ENCODE data around the gene BRD2. TPM values are rescaled to one million over a fixed set of nuclear protein-coding genes. Genes with fewer than 3 reads are reported as not detected.

Gene BRD2
- total and polyA plus RNA-seq, 11 donors: 56.8 to 107 (median 73.1) TPM

GRCh38 chr6:33017694-33018353 is 49.4 kb downstream of the BRD2 start:
- peak overlapping the region; percentile 37 to 97 (median 88) for H3K27ac ChIP-seq
- H3K9me3 ChIP-seq: no peaks in the 10 kb centered on the region
- H3K27me3 ChIP-seq: peaks cover 0 to 15% (median 0%) of the 10 kb centered on the region in 9 donors
- TF ChIP-seq CTCF (IDR thresholded peaks at IDR 0.05) (no peak), POLR2A (IDR thresholded peaks at IDR 0.05) (no peak)
- intact Hi-C loops (cut with DNase I): loop anchor here in 6 of 10 donors (1.0 to 10.0 kb wide), 7 partner anchors 54 to 229 kb away; partner anchors contain the start of gene HLA-DPA1 (in 1 of the 6)
- 46 to 56% (median 50%) methylated on average over 3 of the region's 3 CpGs for WGBS, 4 donors
- peak overlapping the region in 1 of 12 donors; percentile 35 for H3K4me3 ChIP-seq
- H3K4me1 ChIP-seq: peaks cover 0 to 71% (median 31%) of the 10 kb centered on the region in 12 donors
- DNase-seq (no peak), ATAC-seq (no peak)
- no peaks in the 10 kb centered on the region for H3K36me3 ChIP-seq

- no peak for DNase-seq
- intact Hi-C loops (cut with DNase I): loop anchor here in 5 of 10 donors (5.0 to 10.0 kb wide), 6 partner anchors 54 to 229 kb away; partner anchors contain the start of gene HLA-DPA1 (in 1 of the 5)
- no peak for TF ChIP-seq POLR2A (IDR thresholded peaks at IDR 0.05)
- no peak for ATAC-seq
- H3K4me1 ChIP-seq: peaks cover 0 to 71% (median 31%) of the 10 kb centered on the region in 12 donors
- peaks cover 0 to 11% (median 0%) of the 10 kb centered on the region in 9 donors for H3K27me3 ChIP-seq
- no peaks in the 10 kb centered on the region for H3K36me3 ChIP-seq
- H3K27ac ChIP-seq: peak overlapping the region; percentile 37 to 97 (median 88)
- no peaks in the 10 kb centered on the region for H3K9me3 ChIP-seq
- peak overlapping the region in 8 of 12 donors; percentile 25 to 40 (median 32) for H3K4me3 ChIP-seq
Measured at GRCh38 chr6:33018418-33018817, 50.0 kb downstream of the BRD2 start.

GRCh38 chr6:33018904-33019303 is 50.5 kb downstream of the BRD2 start:
- Histone ChIP-seq H3K27ac (peak overlapping the region; percentile 76 to 97 (median 88)), H3K36me3 (no peaks in the 10 kb centered on the region), H3K4me1 (peaks cover 0 to 71% (median 30%) of the 10 kb centered on the region in 12 donors), H3K9me3 (no peaks in the 10 kb centered on the region), H3K27me3 (peaks cover 0 to 7% (median 0%) of the 10 kb centered on the region in 9 donors), H3K4me3 (peak overlapping the region in 9 of 12 donors; percentile 19 to 42 (median 29))
- peak in 4 of 5 donors; percentile 65 to 82 (median 73) for DNase-seq
- TF ChIP-seq CTCF (IDR thresholded peaks at IDR 0.05) (no peak), POLR2A (IDR thresholded peaks at IDR 0.05) (no peak)
- peak; percentile 63 to 94 (median 88) for ATAC-seq
- intact Hi-C loops (cut with DNase I): loop anchor here in 6 of 10 donors (1.0 to 10.0 kb wide), 7 partner anchors 10 to 228 kb away; partner anchors contain the start of gene HLA-DPA1 (in 1 of the 6)
- WGBS, 4 donors: 7 to 19% (median 17%) methylated on average over 6 of the region's 6 CpGs

- intact Hi-C loops (cut with DNase I): loop anchor here in 6 of 10 donors (1.0 to 10.0 kb wide), 7 partner anchors 10 to 228 kb away; partner anchors contain the start of gene HLA-DPA1 (in 1 of the 6)
- no peaks in the 10 kb centered on the region for H3K36me3 ChIP-seq
- peaks cover 0 to 3% (median 0%) of the 10 kb centered on the region in 9 donors for H3K27me3 ChIP-seq
- DNase-seq (no peak), ATAC-seq (peak in 1 of 4 donors; percentile 17)
- peaks cover 0 to 69% (median 28%) of the 10 kb centered on the region in 12 donors for H3K4me1 ChIP-seq
- H3K27ac ChIP-seq: peak overlapping the region; percentile 76 to 97 (median 88)
- peak overlapping the region in 9 of 12 donors; percentile 19 to 42 (median 29) for H3K4me3 ChIP-seq
- no peaks in the 10 kb centered on the region for H3K9me3 ChIP-seq
- TF ChIP-seq CTCF (IDR thresholded peaks at IDR 0.05): no peak
- TF ChIP-seq POLR2A (IDR thresholded peaks at IDR 0.05): no peak
Measured at GRCh38 chr6:33019372-33019771, 51.0 kb downstream of the BRD2 start.

Measured in heart left ventricle (tissue), 16 donors.